Effector memory CD8-positive, alpha-beta T cell (primary cell): ENCODE measurements around the gene GLI1.
"Not testable (repeated sequence)": the region's sequence is repeated elsewhere in the genome, so short reads cannot be mapped to it uniquely, and the experiment has no call there.

Experiments
- ATAC-seq: fragments of 150-1000 bp; cut with Tn5 transposase; replicated peaks from 2 replicates; pipeline ENCODE4 v1.10.0; 2021; ENCODE audit warnings: mild to moderate bottlenecking, moderate library complexity
- DNase-seq, 3 experiments: peaks; one replicate each; pipeline ENCODE4 v3.0.0; 2021
- H3K27ac Mint-ChIP-seq, 2 donors: one replicate each; pipeline ENCODE4 v1.8.0; 2022; ENCODE audit warnings: mild to moderate bottlenecking in 2 of 2, mixed read lengths in 2 of 2, moderate library complexity in 2 of 2
- H3K27me3 Mint-ChIP-seq, 2 donors: one replicate each; pipeline ENCODE4 v1.8.0; 2022; ENCODE audit warnings: mixed read lengths in 2 of 2
- H3K36me3 Mint-ChIP-seq: one replicate; pipeline ENCODE4 v1.8.0; 2022; ENCODE audit warnings: mild to moderate bottlenecking, moderate library complexity, mixed read lengths; ENCODE audit not compliant: insufficient read depth
- H3K4me1 Mint-ChIP-seq, 2 donors: one replicate each; pipeline ENCODE4 v1.8.0; 2022; ENCODE audit warnings: low read depth in 2 of 2, mixed read lengths in 2 of 2
- H3K4me3 Mint-ChIP-seq, 2 donors: one replicate each; pipeline ENCODE4 v1.8.0; 2022; ENCODE audit warnings: mild to moderate bottlenecking in 2 of 2, mixed read lengths in 2 of 2, moderate library complexity in 2 of 2
- H3K9me3 Mint-ChIP-seq, 2 donors: one replicate each; pipeline ENCODE4 v1.8.0; 2022; ENCODE audit warnings: mixed read lengths in 2 of 2

The GLI1 gene

GRCh38 chr12:57490126-57490525 lies 30.5 kb downstream of the GLI1 start:
- Mint-ChIP-seq H3K27ac (peak overlapping the region in 1 of 2 donors; percentile 84), H3K4me1 (peaks cover 19 to 23% of the 10 kb centered on the region in 2 donors), H3K4me3 (no peak overlapping the region), H3K36me3 (peaks cover 50% of the 10 kb centered on the region), H3K9me3 (no peaks in the 10 kb centered on the region), H3K27me3 (no peaks in the 10 kb centered on the region)
- no peak for DNase-seq
- ATAC-seq: no peak

GRCh38 chr12:57491393-57492280 lies 32.1 kb downstream of the GLI1 start:
- H3K4me1 Mint-ChIP-seq: peaks cover 19 to 23% of the 10 kb centered on the region in 2 donors
- H3K36me3 Mint-ChIP-seq: peaks cover 58% of the 10 kb centered on the region
- H3K4me3 Mint-ChIP-seq: no peak overlapping the region
- peak overlapping the region in 1 of 2 donors; percentile 50 for H3K27ac Mint-ChIP-seq
- no peaks in the 10 kb centered on the region for H3K9me3 Mint-ChIP-seq
- no peak for ATAC-seq
- H3K27me3 Mint-ChIP-seq: no peaks in the 10 kb centered on the region
- DNase-seq: no peak

- not testable (repeated sequence) for ATAC-seq, H3K4me3 Mint-ChIP-seq, DNase-seq, H3K27ac Mint-ChIP-seq, H3K27me3 Mint-ChIP-seq, H3K9me3 Mint-ChIP-seq
- Mint-ChIP-seq H3K4me1 (peaks cover 8 to 15% of the 10 kb centered on the region in 2 donors), H3K36me3 (peaks cover 79% of the 10 kb centered on the region)
These were observed 35.6 kb downstream of the GLI1 start for GRCh38 chr12:57495051-57495701.

DNA sequence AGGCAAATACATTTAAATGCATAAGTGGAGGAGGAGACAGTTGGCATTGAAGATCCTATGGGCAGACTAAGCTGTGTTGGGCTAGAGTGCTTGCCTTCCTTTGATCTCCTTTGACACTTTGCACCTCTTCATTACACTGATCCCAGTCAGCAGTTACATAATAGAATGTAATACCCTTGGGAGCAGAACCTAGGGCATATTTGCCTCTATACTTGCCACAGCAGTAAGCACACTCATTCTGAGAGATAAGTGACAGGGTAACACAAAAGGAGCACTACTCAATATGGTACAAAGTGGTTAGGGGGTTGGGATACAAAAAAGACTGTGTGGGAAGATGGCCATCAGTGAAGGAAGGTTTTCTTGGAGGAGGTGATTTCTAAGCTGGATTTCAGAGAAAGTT lies 37.2 kb downstream of the GLI1 start:
- no peak for DNase-seq
- H3K27me3 Mint-ChIP-seq: no peaks in the 10 kb centered on the region
- no peaks in the 10 kb centered on the region for H3K9me3 Mint-ChIP-seq
- H3K4me1 Mint-ChIP-seq: peaks cover 7 to 16% of the 10 kb centered on the region in 2 donors
- H3K36me3 Mint-ChIP-seq: peaks cover 78% of the 10 kb centered on the region
- ATAC-seq: no peak
- no peak overlapping the region for H3K4me3 Mint-ChIP-seq
- H3K27ac Mint-ChIP-seq: no peak overlapping the region

DNA sequence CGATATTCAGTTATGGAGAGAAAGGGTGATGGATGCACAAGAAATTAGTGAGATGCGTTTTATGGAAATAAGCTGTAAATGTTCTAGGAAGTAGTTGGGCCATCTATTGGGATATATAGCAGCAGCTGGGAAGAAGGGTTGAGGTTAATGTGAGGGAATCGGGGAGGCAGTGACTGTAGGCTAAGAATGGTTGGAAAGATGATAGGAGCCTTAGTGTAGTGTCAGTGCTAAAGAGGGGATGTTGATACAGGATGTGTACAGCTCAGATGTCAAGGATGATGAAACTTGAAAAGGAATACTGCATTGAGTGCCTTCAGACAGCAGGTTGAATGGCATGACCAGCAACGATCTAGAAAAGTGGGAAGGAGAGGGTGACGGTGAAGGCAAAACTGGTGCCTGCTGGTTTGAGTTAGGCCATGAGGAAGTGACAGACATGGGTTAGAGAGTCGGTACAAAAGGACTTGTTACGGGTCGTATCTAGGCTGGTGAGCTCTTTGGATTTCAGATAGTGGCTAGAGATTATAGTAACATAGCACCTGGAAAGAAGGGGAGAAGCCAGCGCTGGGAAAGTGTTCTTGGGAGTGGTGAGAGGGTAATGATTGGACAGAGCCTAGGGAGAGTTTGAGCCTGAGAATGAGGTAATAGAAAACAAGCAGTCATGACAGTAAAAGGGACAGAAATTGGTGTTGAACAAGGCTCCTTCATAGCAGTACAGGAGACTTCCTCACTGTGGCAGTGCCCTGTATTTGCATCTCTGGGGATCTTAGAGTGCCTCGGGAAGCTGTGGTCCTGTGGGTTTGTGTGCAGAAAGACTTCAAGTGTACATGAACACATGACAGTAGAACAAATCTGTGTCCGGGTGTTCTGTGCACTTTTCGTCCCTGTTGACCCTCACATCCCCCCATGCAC lies 37.9 kb downstream of the GLI1 start:
- Mint-ChIP-seq H3K4me3 (no peak overlapping the region), H3K4me1 (peaks cover 7 to 19% of the 10 kb centered on the region in 2 donors), H3K27me3 (no peaks in the 10 kb centered on the region), H3K9me3 (no peaks in the 10 kb centered on the region), H3K36me3 (peaks cover 78% of the 10 kb centered on the region), H3K27ac (peak overlapping the region; percentile 11 to 16)
- DNase-seq (no peak), ATAC-seq (no peak)

DNA sequence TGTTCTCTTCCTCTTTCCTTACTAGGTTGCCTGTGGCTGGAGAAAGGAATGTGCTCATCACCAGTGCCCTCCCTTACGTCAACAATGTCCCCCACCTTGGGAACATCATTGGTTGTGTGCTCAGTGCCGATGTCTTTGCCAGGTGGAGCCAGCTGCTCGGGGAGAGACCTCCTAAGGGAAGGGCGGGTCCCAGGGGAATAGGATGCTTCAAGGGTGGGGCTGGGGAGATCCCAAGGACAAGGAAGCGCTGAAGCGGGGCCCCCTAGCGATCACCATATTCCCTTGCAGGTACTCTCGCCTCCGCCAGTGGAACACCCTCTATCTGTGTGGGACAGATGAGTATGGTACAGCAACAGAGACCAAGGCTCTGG lies 38.5 kb downstream of the GLI1 start:
- DNase-seq (no peak), ATAC-seq (no peak)
- Mint-ChIP-seq H3K36me3 (peaks cover 79% of the 10 kb centered on the region), H3K9me3 (no peaks in the 10 kb centered on the region), H3K4me1 (peaks cover 7 to 19% of the 10 kb centered on the region in 2 donors), H3K27me3 (no peaks in the 10 kb centered on the region), H3K4me3 (no peak overlapping the region), H3K27ac (peak overlapping the region; percentile 11 to 16)

- no peak for DNase-seq
- H3K27ac Mint-ChIP-seq: peak overlapping the region in 1 of 2 donors; percentile 11
These were observed 39.0 kb downstream of the GLI1 start for GRCh38 chr12:57498571-57498970.

DNA sequence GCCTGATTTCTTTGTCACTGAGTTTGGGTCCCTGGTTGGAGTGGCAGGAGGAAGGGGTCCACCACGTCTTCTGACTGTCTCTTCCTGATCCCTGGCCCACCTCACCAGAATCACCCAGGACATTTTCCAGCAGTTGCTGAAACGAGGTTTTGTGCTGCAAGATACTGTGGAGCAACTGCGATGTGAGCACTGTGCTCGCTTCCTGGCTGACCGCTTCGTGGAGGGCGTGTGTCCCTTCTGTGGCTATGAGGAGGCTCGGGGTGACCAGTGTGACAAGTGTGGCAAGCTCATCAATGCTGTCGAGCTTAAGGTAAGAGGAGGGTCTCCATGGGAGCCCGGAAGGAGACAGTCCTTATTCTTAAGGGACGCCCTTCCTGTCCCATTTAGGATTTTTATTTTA lies 40.6 kb downstream of the GLI1 start:
- Mint-ChIP-seq H3K36me3 (peaks cover 90% of the 10 kb centered on the region), H3K4me3 (no peak overlapping the region), H3K4me1 (peaks cover 7 to 19% of the 10 kb centered on the region in 2 donors), H3K27me3 (no peaks in the 10 kb centered on the region), H3K27ac (no peak overlapping the region), H3K9me3 (no peaks in the 10 kb centered on the region)
- DNase-seq (no peak), ATAC-seq (no peak)

More at GRCh38 chr12:57498571-57498970, 39.0 kb downstream of the GLI1 start:
- peaks cover 7 to 19% of the 10 kb centered on the region in 2 donors for H3K4me1 Mint-ChIP-seq
- H3K27me3 Mint-ChIP-seq: no peaks in the 10 kb centered on the region
- no peak overlapping the region for H3K4me3 Mint-ChIP-seq
- ATAC-seq: no peak
- peaks cover 83% of the 10 kb centered on the region for H3K36me3 Mint-ChIP-seq
- H3K9me3 Mint-ChIP-seq: no peaks in the 10 kb centered on the region

GRCh38 chr12:57502311-57502969 lies 42.9 kb downstream of the GLI1 start:
- not testable (repeated sequence) for H3K27me3 Mint-ChIP-seq, H3K9me3 Mint-ChIP-seq, DNase-seq, H3K27ac Mint-ChIP-seq, H3K4me3 Mint-ChIP-seq, ATAC-seq
- H3K4me1 Mint-ChIP-seq: peaks cover 5 to 13% of the 10 kb centered on the region in 2 donors
- H3K36me3 Mint-ChIP-seq: peaks cover 90% of the 10 kb centered on the region

GRCh38 chr12:57506541-57506940 lies 47.0 kb downstream of the GLI1 start:
- H3K27ac Mint-ChIP-seq, DNase-seq, H3K4me3 Mint-ChIP-seq, H3K27me3 Mint-ChIP-seq, ATAC-seq, H3K4me1 Mint-ChIP-seq, H3K9me3 Mint-ChIP-seq: not testable (repeated sequence)
- peaks cover 84% of the 10 kb centered on the region for H3K36me3 Mint-ChIP-seq

GRCh38 chr12:57507796-57508195 lies 48.2 kb downstream of the GLI1 start:
- ATAC-seq, DNase-seq, H3K4me3 Mint-ChIP-seq, H3K9me3 Mint-ChIP-seq, H3K4me1 Mint-ChIP-seq, H3K27ac Mint-ChIP-seq, H3K27me3 Mint-ChIP-seq: not testable (repeated sequence)
- peaks cover 84% of the 10 kb centered on the region for H3K36me3 Mint-ChIP-seq

GRCh38 chr12:57511161-57511560 lies 51.6 kb downstream of the GLI1 start:
- DNase-seq (no peak), ATAC-seq (no peak)
- peaks cover 0 to 3% of the 10 kb centered on the region in 2 donors for H3K4me1 Mint-ChIP-seq
- no peak overlapping the region for H3K4me3 Mint-ChIP-seq
- H3K36me3 Mint-ChIP-seq: peaks cover 82% of the 10 kb centered on the region
- H3K27ac Mint-ChIP-seq: no peak overlapping the region
- H3K9me3 Mint-ChIP-seq: no peaks in the 10 kb centered on the region
- no peaks in the 10 kb centered on the region for H3K27me3 Mint-ChIP-seq
